OCI-LY7 (cell line): ENCODE data around the gene SMPD3. TPM values are rescaled to one million over a fixed set of nuclear protein-coding genes. Genes with fewer than 3 reads are reported as not detected.
A peak's percentile ranks its signal among the peaks of the same experiment; 100 is the strongest.

Experiments used
- BruUV-seq: library from RNA; stranded (reverse); fragments of 400-500 nt; replicated peaks from 2 replicates; lab custom pipeline; 2021; lab: Mats Ljungman, UMichigan
- CTCF ChIA-PET: fragments of 300-600 bp; sonication (Branson Sonifier 250); formaldehyde crosslinking; loops from one replicate; lab custom pipeline; 2022; ENCODE audit warnings: antibody characterized with exemption; ENCODE audit not compliant: unreplicated experiment; lab: Charles Lee
- POLR2A ChIA-PET: fragments of 300-600 bp; sonication (Branson Sonifier 250); formaldehyde crosslinking; loops from one replicate; lab custom pipeline; 2022; ENCODE audit warnings: antibody characterized with exemption; lab: Charles Lee
- DNase-seq: peaks from one replicate; pipeline ENCODE4 v3.0.0-alpha.2; 2015; ENCODE audit warnings: low spot score
- H2AFZ ChIP-seq: fragments of 200-600 bp; sonication (generic), shearing (Covaris generic); 2 replicates; pipeline ENCODE4 v1.6.1; 2014; ENCODE audit warnings: mild to moderate bottlenecking, antibody characterized with exemption, low read length, moderate library complexity
- H3K27ac ChIP-seq: fragments of 200-600 bp; sonication (generic); 2 replicates; pipeline ENCODE4 v1.5.1; 2014; ENCODE audit warnings: mixed run types, low read depth, mild to moderate bottlenecking, moderate library complexity, low read length, inconsistent platforms; ENCODE audit not compliant: poor library complexity, severe bottlenecking
- H3K36me3 ChIP-seq: fragments of 200-600 bp; sonication (generic); 2 replicates; pipeline ENCODE4 v1.6.1; 2014; ENCODE audit warnings: mild to moderate bottlenecking, antibody characterized with exemption, low read length, moderate library complexity, mixed read lengths; ENCODE audit not compliant: insufficient read depth
- H3K4me1 ChIP-seq: fragments of 200-600 bp; sonication (generic); 2 replicates; pipeline ENCODE4 v1.5.1; 2014; ENCODE audit warnings: mild to moderate bottlenecking, low read length; ENCODE audit not compliant: insufficient read depth, poor library complexity, severe bottlenecking
- H3K4me2 ChIP-seq: fragments of 200-600 bp; sonication (generic); 2 replicates; pipeline ENCODE4 v1.6.1; 2014; ENCODE audit warnings: mild to moderate bottlenecking, low read length
- H3K4me3 ChIP-seq: fragments of 200-600 bp; sonication (generic); 2 replicates; pipeline ENCODE4 v1.5.1; 2014; ENCODE audit warnings: mild to moderate bottlenecking, low read depth, low read length; ENCODE audit not compliant: poor library complexity, severe bottlenecking
- H3K79me2 ChIP-seq: fragments of 200-600 bp; sonication (generic); 2 replicates; pipeline ENCODE4 v1.6.1; 2016; ENCODE audit warnings: low read depth, mild to moderate bottlenecking, low read length, moderate library complexity, mixed read lengths; ENCODE audit not compliant: insufficient read depth
- H3K9me2 ChIP-seq: fragments of 200-600 bp; sonication (generic); 2 replicates; pipeline ENCODE4 v1.6.1; 2016; ENCODE audit warnings: mild to moderate bottlenecking, low read length, mixed read lengths; ENCODE audit not compliant: insufficient read depth
- H3K9me3 ChIP-seq: fragments of 200-600 bp; sonication (generic); 2 replicates; pipeline ENCODE4 v1.6.1; 2014; ENCODE audit warnings: mild to moderate bottlenecking, mixed run types, low read length, mixed read lengths
- H4K20me1 ChIP-seq: fragments of 200-600 bp; sonication (generic); 2 replicates; pipeline ENCODE4 v1.6.1; 2014; ENCODE audit warnings: mild to moderate bottlenecking, antibody characterized with exemption, low read length, moderate library complexity, mixed read lengths; ENCODE audit not compliant: insufficient read depth
- EZH2phosphoT487 ChIP-seq: fragments of 200-600 bp; sonication (generic); IDR thresholded peaks from 2 replicates; pipeline ENCODE4 v1.6.1; 2018; ENCODE audit warnings: low read depth, borderline replicate concordance, mild to moderate bottlenecking, mixed run types, antibody characterized with exemption, low read length, moderate library complexity, mixed read lengths
- intact Hi-C: fragments of 100-400 bp; cut with micrococcal nuclease; formaldehyde crosslinking; loops from one replicate; pipeline ENCODE4 v1.10.0; 2022; ENCODE audit not compliant: unreplicated experiment
- total RNA-seq, 2 experiments: library from RNA; depleted of rRNA in 1 of 2; stranded (reverse); fragments of >200 nt in 1 of 2; shearing (Covaris generic) in 1 of 2; gene quantifications; 2 replicates each; pipeline ENCODE4 v1.2.3, GENCODE V29; 2014 to 2022
- TF ChIP-seq, protein P1 (sequence below): fragments of 200-600 bp; sonication (generic); conservative IDR thresholded peaks from 2 replicates; pipeline ENCODE4 v1.5.1; 2014; ENCODE audit warnings: mild to moderate bottlenecking, antibody characterized with exemption, low read length, moderate library complexity, mixed read lengths

The SMPD3 gene
- total RNA-seq, 2 experiments from 2014 or later = 0.16 to 0.51 TPM

DNA sequence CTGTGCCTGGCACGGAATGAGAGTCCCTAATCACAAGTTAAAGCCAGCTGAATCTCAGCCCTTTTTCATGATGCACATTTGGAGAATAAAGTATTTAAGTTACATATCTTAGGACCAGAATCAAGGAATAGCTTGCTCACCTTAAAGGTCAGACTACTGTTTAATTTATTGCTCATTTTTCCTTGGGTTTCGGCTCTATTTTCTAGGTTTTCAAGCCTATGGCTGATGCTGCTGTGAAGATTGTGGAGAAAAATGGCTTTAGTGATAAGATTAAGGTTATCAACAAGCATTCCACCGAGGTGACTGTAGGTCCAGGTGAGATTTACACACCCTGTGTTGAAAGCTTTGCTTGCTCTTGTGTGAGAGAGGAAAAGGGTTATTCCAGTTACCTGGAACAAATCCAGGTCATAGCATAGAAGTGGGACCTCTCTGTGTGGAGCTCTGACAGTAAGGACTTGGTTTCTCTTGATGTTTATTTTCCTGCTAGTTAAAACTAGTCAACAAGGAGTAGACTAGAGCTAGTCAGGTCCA is 119.4 kb downstream of the SMPD3 start:
- Histone ChIP-seq H3K27ac (no peak overlapping the region), H3K4me1 (peaks cover 28% of the 10 kb centered on the region), H3K4me2 (no peak overlapping the region), H3K36me3 (peaks cover 71% of the 10 kb centered on the region), H3K9me2 (no peaks in the 10 kb centered on the region), H3K79me2 (no peaks in the 10 kb centered on the region), H2AFZ (no peak overlapping the region), H4K20me1 (no peaks in the 10 kb centered on the region), H3K4me3 (no peak overlapping the region), H3K9me3 (no peaks in the 10 kb centered on the region)
- intact Hi-C loops = loop anchor here (1.0 kb wide), 4 partner anchors 18 to 89 kb away; partner anchors contain the start of gene PRMT7
- no TSS peak for BruUV-seq
- ChIA-PET CTCF (interaction anchor here (1.2 to 3.5 kb wide), 3 partner anchors 65 to 72 kb away, joined by 4 to 17 read pairs (median 8); partner anchors contain the start of gene SLC7A6), POLR2A (interaction anchor here (0.6 to 2.2 kb wide), 5 partner anchors 18 to 68 kb away, joined by 4 to 9 read pairs (median 6); partner anchors contain the start of genes PRMT7 and SLC7A6OS)
- TF ChIP-seq, protein P1, sequence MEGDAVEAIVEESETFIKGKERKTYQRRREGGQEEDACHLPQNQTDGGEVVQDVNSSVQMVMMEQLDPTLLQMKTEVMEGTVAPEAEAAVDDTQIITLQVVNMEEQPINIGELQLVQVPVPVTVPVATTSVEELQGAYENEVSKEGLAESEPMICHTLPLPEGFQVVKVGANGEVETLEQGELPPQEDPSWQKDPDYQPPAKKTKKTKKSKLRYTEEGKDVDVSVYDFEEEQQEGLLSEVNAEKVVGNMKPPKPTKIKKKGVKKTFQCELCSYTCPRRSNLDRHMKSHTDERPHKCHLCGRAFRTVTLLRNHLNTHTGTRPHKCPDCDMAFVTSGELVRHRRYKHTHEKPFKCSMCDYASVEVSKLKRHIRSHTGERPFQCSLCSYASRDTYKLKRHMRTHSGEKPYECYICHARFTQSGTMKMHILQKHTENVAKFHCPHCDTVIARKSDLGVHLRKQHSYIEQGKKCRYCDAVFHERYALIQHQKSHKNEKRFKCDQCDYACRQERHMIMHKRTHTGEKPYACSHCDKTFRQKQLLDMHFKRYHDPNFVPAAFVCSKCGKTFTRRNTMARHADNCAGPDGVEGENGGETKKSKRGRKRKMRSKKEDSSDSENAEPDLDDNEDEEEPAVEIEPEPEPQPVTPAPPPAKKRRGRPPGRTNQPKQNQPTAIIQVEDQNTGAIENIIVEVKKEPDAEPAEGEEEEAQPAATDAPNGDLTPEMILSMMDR = peak; percentile 3; the same call in 1 of the 2 replicates
- TF ChIP-seq EZH2phosphoT487 = no peak
- DNase-seq = no peak

DNA sequence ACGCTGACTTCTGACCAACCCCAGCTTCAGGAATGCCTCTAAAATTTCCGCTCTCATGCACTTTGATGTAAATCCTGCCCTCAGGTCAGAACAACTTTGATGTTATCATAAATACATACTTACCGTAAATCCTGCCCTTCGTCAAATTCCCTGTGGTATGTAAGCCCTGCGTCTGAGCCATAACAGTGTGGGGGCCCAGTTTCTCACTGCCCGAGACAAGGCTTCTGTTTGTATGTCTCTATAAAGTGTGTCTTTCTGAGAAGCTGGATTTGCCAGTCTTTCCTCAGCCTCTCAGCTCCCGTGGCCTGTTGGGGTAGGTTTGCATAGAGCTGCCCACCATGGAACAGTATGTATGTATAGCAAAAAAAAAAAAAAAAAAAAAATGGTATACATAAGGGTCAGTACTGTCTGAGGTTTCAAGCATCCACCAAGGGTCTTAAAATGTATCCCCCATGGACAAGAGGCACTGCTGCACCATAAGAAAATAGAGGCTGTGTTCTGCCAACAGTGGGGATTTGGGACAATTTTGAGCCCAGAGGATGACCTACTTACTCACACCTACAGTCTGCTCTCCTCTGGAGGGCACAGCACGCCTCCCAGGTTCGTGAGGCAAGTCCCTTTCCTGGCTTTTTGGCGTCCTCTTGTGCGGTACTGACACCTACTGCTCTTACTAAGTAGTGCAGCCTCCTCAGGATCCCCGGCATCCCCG is 120.0 kb downstream of the SMPD3 start:
- H4K20me1 ChIP-seq = no peaks in the 10 kb centered on the region
- ChIA-PET CTCF (interaction anchor here (1.2 to 3.5 kb wide), 3 partner anchors 64 to 71 kb away, joined by 4 to 17 read pairs (median 8); partner anchors contain the start of gene SLC7A6), POLR2A (interaction anchor here (0.8 to 2.2 kb wide), 8 partner anchors 17 to 83 kb away, joined by 3 to 9 read pairs (median 4); partner anchors contain the start of genes PLA2G15, PRMT7, SLC7A6 and SLC7A6OS)
- DNase-seq = peak; percentile 91
- H3K27ac ChIP-seq = no peak overlapping the region
- TF ChIP-seq, protein P1 = peak; percentile 96
- no peak for TF ChIP-seq EZH2phosphoT487
- no peak overlapping the region for H3K4me2 ChIP-seq
- H2AFZ ChIP-seq = no peak overlapping the region
- H3K9me2 ChIP-seq = no peaks in the 10 kb centered on the region
- peaks cover 74% of the 10 kb centered on the region for H3K36me3 ChIP-seq
- H3K9me3 ChIP-seq = no peaks in the 10 kb centered on the region
- no peak overlapping the region for H3K4me3 ChIP-seq
- intact Hi-C loops = loop anchor here (1.0 kb wide), 4 partner anchors 17 to 88 kb away; partner anchors contain the start of gene PRMT7
- H3K79me2 ChIP-seq = no peaks in the 10 kb centered on the region
- no TSS peak for BruUV-seq
- peaks cover 28% of the 10 kb centered on the region for H3K4me1 ChIP-seq
